Activated T-helper 9 cell treated with anti-CD3 and anti-CD28 coated beads, Interleukin-2, amount 50 U/mL, for 16 hours (primary cell): ENCODE data around the gene TMEM116.
"Not testable (repeated sequence)": the region's sequence is repeated elsewhere in the genome, so short reads cannot be mapped to it uniquely, and the experiment has no call there.

Source experiments
- DNase-seq: peaks from one replicate; pipeline ENCODE4 v3.0.0-alpha.2; 2020; ENCODE audit warnings: low read depth

TMEM116 gene

GRCh38 chr12:111976291-111976690 lies 36.7 kb downstream of the TMEM116 start:
- DNase-seq, result no peak

DNA sequence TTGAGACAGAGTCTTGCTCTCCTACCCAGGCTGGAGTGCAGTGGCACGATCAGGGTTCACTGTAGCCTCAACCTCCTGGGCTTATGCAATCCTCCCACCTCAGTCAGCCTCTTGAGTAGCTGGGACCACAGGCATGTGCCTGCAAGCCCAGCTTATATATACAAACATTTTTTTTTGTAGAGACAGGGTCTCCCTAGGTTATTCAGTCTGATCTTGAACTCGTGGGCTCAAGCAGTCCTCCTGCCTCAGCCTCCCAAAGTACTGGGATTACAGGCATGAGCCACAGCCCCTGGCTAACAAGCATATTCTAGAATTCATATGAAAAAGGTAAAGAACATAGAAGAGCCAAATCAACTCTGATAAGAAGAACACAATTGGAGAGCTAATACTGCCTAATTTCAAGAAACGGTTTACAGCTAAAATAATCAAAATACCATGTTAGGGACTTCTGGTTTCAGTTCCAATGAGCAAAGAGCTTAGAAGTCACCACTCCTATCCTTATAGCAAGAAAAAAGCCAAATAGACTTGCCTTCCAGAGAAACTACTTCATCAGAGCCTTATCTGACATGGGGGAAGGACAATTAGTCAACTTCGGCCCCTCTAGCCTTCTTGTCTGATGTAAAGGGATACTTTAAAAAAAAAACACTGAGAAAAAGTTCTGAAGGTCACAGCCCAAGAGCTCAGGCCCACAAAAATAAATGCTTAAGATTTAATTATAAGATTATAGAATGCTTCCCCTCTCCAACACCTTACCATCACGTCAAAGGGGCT lies 37.6 kb downstream of the TMEM116 start:
- DNase-seq, result no peak

GRCh38 chr12:111971800-111972199 lies 41.2 kb downstream of the TMEM116 start:
- DNase-seq, result no peak

- DNase-seq, result no peak
Measured at GRCh38 chr12:111964935-111965334, 48.0 kb downstream of the TMEM116 start.

- not testable (repeated sequence) for DNase-seq
Measured at GRCh38 chr12:111959518-111959917, 53.4 kb downstream of the TMEM116 start.

- not testable (repeated sequence) for DNase-seq
Measured at GRCh38 chr12:111957224-111957623, 55.7 kb downstream of the TMEM116 start.

DNA sequence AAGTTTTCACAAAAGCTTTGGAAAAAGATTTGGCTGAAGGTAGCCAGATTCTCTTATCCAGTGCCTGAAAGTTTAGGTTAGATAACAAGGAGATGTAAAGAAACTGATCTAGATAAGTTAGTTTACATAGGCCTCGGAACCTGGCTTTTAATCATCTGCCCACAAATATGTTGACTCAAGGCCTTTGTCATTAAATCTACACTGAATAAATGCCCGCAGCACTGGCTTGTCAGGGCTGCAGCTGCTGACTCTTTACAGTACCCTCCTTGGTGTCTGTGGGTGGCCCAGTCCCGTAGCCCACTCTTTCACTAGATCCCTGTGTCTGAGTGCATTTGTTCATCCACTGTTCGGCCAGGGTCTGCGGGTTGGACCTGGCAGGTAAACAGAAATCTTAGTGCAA lies 58.0 kb downstream of the TMEM116 start:
- no peak for DNase-seq

DNA sequence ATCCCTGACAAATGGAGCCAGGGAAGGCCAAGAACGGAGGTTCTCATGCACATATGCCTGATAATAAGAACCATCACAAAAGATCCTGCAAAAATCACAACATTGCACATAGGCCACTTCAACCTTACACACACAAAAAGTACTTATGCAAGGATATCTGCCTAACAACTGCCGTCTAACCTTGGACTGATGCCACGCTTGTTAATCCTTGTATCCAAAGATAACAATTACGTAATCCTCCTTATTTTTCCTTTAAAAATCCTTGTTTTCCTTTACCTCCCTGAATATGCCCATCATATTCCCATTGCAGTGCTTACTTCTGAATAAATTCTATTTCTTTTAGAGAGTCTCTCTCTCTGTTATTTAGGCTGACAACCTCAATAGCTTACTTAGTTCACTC lies 59.5 kb downstream of the TMEM116 start:
- no peak for DNase-seq

DNA sequence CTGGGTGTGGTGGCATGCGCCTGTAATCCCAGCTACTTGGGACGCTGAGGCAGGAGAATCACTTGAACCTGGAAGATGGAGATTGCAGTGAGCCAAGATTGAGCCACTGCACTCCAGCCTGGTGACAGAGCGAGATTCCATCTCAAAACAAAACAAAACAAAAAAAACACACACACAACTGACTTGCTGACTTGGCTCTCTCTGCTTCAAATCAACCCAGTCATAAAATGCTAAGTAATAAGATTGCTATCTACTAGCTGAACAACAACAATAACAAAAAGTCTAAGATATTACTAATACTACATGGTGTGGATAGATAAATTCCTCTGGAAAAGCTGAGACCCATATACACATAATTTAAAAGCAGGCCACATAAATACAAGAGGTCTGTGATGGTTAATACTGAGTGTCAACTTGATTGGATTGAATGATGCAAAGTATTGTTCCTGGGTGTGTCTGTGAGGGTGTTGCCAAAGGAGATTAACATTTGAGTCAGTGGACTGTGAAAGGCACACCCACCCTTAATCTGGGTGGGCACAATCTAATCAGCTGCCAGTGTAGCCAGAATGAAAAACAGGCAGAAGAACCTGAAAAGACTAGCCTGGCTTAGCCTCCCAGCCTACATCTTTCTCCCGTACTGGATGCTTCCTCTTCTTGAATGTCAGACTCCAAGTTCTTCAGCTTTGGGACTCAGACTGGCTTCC lies 60.7 kb downstream of the TMEM116 start:
- DNase-seq, result not testable (repeated sequence)

DNA sequence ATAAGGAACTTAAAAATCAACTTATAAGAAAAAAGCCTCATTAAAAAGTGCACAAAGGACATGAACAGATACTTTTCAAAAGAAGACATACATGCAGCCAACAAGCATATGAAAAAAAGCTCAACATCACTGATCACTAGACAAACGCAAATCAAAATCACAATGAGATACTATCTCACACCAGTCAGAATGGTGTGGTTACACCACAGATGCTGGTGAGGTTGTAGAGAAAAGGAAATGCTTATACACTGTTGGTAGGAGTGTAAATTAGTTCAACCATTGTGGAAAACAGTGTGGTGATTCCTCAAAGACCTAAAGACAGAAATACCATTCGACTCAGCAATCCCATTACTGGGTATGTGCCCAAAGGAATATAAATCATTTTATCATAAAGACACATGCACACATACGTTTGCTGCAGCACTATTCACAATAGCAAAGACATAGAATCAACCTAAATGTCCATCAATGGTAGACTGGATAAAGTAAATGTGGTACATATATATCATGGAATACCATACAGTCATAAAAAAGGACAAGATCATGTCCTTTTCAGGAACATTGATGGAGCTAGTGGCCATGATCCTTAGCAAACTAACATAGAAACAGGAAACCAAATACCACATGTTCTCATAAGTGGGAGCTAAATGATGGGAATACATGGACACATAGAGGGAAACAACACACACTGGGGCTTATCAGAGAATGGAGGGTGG lies 61.8 kb downstream of the TMEM116 start:
- DNase-seq, result not testable (repeated sequence)

DNA sequence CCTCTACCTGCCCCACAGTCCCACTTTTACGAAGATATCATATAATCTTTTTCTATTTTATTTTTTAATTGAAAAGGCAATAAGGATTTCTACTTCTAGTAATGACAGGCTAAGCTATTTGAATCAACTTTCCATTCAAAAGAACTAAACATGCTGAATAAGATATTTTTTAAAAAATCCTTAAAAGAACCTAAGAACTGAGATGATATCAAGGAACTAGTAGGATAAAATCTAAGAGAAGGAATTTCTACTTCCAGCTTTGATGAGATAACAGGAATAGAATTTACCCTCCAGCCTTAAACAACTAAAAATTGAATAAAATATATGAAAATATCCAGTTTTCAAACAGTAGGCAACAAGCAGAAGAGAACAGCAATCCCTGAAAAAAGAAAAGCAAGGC lies 69.0 kb downstream of the TMEM116 start:
- no peak for DNase-seq

DNA sequence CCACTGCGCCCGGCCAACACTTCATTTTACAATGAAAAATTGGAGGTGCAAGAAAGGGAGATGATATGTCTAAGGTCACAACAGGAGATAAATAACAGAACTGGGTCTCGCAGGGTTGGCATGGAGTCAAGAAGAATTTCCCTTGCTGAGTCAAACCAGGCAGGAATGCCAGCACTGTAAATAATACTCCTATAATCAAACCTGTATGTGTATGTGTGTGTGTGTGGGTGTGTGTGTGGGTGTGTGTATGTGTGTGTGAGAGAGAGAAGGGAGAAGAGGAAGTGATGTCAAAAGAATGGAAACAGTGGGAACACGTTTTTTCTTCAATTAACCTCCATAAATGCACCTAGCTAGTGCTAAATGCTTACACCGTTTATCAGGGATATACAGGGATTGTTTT lies 70.4 kb downstream of the TMEM116 start:
- DNase-seq, result no peak

- DNase-seq, result no peak
Measured at GRCh38 chr12:111937429-111937828, 75.5 kb downstream of the TMEM116 start.

GRCh38 chr12:111936869-111937268 lies 76.1 kb downstream of the TMEM116 start:
- no peak for DNase-seq

DNA sequence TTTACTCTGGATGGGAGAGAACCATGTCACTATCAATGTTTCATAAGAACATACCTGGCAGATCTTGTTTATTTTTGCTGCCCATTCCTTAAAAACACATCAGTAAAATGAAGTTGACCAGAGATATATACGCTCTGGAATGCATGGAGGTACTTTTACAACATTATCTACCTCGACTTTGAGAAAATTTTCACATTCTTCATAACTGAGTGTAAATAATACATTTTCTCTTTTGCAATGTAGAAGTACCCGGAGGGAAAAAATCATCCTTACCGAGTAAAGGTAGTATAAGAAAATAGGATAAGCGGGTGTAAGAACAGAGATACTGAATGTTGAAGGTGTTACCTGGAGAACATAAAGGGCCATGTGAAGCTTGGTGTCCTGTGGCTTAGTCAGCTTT lies 80.7 kb downstream of the TMEM116 start:
- DNase-seq, result no peak

DNA sequence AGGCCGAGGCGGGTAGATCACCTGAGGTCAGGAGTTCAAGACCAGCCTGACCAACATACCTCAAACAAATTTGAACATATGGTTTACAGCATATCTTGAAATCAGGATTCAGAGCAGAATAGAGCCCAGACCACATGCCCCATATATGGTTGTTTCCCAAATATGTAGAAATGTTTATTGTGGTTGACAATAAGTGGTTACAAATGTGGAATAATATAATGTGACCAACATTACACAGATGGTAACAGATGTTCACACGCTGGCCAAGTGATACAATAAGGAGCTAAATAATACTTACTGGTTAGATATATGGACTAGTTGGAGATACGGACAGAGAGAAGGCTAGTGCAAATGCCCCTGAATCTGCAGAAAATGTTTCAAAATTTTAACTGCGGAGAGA lies 85.6 kb downstream of the TMEM116 start:
- DNase-seq, result no peak

- no peak for DNase-seq
Measured at GRCh38 chr12:111926631-111927030, 86.3 kb downstream of the TMEM116 start.

DNA sequence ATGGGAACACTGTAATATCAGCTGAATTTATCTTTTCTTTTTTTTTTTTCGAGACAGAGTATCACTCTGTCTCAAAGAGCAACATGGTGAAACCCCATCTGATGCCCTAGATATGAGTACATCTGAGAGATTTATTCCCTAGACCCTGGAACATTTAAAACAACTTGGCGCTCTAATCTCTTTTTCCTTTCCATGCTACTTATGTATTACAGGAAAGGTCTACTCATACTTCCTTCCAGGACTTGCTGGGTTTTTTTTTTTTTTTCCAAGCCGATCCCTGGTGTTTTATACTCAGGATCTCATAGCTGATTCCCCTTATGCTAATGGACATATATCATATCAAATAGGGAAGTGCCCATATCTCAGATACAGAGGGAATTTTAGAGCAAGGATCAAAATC lies 87.8 kb downstream of the TMEM116 start:
- no peak for DNase-seq

DNA sequence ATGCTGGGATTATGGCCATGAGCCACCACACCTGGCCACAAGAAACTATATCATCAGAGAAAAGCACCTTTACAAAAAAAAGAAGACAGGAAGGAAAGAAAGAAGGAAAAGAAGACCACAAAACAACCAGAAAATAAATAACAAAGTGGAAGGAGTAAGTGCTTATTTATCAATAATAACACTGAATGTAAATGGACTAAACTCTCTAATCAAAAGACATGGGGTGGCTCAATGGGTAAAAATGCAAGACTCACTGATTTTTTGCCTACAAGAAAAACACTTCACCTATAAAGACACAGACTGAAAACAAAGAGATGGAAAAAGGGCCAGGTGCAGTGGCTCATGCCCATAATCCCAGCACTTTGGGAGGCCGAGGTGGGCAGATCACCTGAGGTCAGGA lies 105.2 kb downstream of the TMEM116 start:
- no peak for DNase-seq

DNA sequence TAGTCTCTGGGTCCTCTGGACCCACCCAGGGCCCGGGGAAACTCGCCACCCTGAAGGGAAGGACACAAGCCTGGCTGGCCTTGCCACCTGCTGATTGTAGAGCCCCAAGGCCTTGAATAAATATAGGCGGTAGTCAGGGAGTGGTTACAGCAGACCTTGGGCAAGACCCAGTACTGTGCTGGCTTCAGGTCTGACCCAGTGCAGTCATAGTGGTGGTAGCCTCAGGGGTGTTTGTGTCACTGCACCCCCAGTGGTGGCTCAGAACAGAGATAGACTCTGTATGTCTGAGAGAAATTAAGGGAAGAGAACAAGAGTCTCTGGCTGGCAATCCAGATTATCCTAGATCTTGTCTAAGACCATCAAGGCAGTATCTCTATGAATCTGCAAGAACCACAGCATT lies 107.5 kb downstream of the TMEM116 start:
- DNase-seq, result no peak

DNA sequence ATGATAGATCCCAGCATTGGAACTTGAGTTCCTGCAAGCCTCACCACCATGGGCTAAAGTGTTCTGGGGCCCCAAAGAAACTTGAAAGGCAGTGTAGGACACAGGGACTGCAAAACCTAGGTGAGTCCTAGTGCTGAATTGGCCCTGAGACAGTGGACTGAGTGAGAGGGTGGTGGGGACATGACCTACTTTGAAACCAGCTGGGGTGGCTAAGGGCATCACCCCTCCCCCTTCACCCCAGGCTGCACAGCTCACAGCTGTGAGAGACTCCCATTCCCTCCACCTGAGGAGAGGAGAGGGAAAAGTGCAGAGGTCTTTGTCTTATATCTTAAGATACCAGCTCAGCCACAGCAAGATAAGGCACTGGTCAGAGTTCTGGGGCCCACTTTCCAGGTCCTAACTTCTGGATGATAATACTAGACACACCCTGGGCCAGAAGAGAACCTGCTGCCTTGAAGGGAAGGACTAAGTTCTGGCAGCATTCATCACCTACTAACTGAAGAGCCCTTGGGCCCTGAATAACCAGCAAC lies 108.5 kb downstream of the TMEM116 start:
- no peak for DNase-seq

GRCh38 chr12:111901182-111901581 lies 111.8 kb downstream of the TMEM116 start:
- no peak for DNase-seq

- DNase-seq, result no peak
Measured at GRCh38 chr12:111894556-111894955, 118.4 kb downstream of the TMEM116 start.
